Right lobe of liver (tissue), 6 donors: ENCODE data around the gene NEO1. TPM values are rescaled to one million over a fixed set of nuclear protein-coding genes. Genes with fewer than 3 reads are reported as not detected.

Experiments used
- ATAC-seq, 4 donors: fragments of 200-7000 bp; cut with Tn5 transposase; one replicate each; pipeline ENCODE4 v1.9.1; 2020; ENCODE audit warnings: mild to moderate bottlenecking in 4 of 4, moderate library complexity in 4 of 4
- DNase-seq, 3 donors: peaks; one replicate each; pipeline ENCODE4 v3.0.0-alpha.2; 2020
- H3K27ac ChIP-seq, 3 donors: fragments of 200-600 bp; one replicate each; pipeline ENCODE4 v1.8.0; 2022
- H3K27me3 ChIP-seq, 2 donors: fragments of 200-600 bp; one replicate each; pipeline ENCODE4 v1.8.0; 2022
- H3K36me3 ChIP-seq, 4 donors: fragments of 200-600 bp; sonication (generic) in 1 of 4; one replicate each; pipeline versions ENCODE4 v1.5.1 to v1.8.0; 2017 to 2022; ENCODE audit warnings: control low read depth in 1 of 4
- H3K4me1 ChIP-seq, 4 donors: fragments of 200-600 bp; sonication (generic) in 1 of 4; one replicate each; pipeline versions ENCODE4 v1.5.1 to v1.8.0; 2017 to 2022; ENCODE audit warnings: control low read depth in 1 of 4
- H3K4me3 ChIP-seq, 3 donors: fragments of 200-600 bp; one replicate each; pipeline ENCODE4 v1.8.0; 2022
- H3K9me3 ChIP-seq, 4 donors: fragments of 200-600 bp; sonication (generic) in 1 of 4; one replicate each; pipeline versions ENCODE4 v1.5.1 to v1.8.0; 2017 to 2022; ENCODE audit warnings: control low read depth in 1 of 4
- POLR2A ChIP-seq: fragments of 450-650 bp; IDR thresholded peaks from one replicate; pipeline ENCODE4 v1.6.1; 2017; ENCODE audit warnings: antibody characterized with exemption, mild to moderate bottlenecking
- WGBS: methylation state at CpG from one replicate; pipeline ENCODE4 v1.1.6; 2018; ENCODE audit warnings: low coverage, low lambda C conversion rate; ENCODE audit not compliant: insufficient coverage; ENCODE audit errors: missing lambda C conversion rate; 5-methylcytosine and 5-hydroxymethylcytosine counted together
- intact Hi-C, 2 donors: fragments of 100-400 bp; cut with DNase I; formaldehyde crosslinking; loops; one replicate each; pipeline versions ENCODE4 v1.11.2 to v1.14.1; 2022
- total RNA-seq, 6 experiments: library from RNA; depleted of rRNA in 2 of 6; stranded (reverse); fragments of >200 nt in 2 of 6; fragmentation: NEBNext Ultra II Directional in 3 of 6; extraction: Animal tissue kit (Norgen Biotek cat#: 25700) in 3 of 6; gene quantifications; one replicate each; pipeline versions ENCODE4 v1.1.0 to v1.2.4, GENCODE V29; 2016 to 2023
- TF ChIP-seq, protein P1 (sequence below), 4 donors: fragments of 200-600 bp in 3 of 4; fragments of 450-650 bp in 1 of 4; IDR thresholded peaks; one replicate each; pipeline versions ENCODE4 v1.5.1 to v1.8.0; 2016 to 2022; ENCODE audit warnings: antibody characterized with exemption in 4 of 4, mild to moderate bottlenecking in 2 of 4
- donor health status: DM: no; HTN: yes; CAD: no.
- donor health status: DM: no; HTN: no; CAD: no.
- donor health status: DM: no; HTN: no; CAD: no.
- donor health status: DM: no; HTN: yes; CAD: no.
- donor health status: DM: no; HTN: yes; CAD: no.

NEO1 gene
- total RNA-seq, 6 experiments from 2014 or later, result 8.3 to 13.2 (median 10.3) TPM

DNA sequence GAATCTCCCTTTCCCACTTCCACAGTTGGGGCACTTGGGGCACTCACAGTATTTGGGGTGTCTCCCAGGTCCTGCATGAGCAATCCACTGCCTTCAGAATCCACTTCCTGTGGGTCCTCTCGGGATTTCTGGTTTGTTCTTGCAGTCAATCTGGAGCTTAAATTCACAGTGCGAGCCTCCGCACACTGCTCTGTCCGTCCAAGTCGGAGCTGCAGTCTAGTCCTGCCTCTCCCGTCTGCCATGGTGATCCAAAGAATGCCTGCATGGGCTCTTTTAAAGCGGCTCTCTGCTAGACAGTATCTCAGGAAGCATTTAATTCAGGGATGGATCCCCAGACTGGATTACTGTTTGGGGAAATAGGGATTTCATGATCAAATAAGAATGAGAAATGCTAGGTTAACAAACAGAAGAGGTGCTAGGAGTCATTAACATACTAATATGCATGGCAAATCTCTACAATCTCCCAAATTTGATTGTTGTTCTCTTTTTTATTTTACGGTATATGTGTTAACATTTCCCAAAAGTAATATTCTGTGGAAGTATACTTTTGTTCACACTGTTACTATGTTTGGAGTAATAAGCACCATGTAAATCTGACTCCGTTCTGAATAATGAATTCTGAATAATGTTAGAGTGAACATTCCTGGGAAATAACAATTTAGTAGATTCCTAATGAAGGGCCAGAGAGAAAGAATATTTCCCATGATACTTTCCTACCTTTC is 174.0 kb downstream of the NEO1 start:
- Histone ChIP-seq H3K9me3 (no peaks in the 10 kb centered on the region), H3K4me3 (no peak overlapping the region), H3K27ac (no peak overlapping the region), H3K4me1 (no peaks in the 10 kb centered on the region), H3K36me3 (no peaks in the 10 kb centered on the region), H3K27me3 (no peaks in the 10 kb centered on the region)
- no peak for DNase-seq
- intact Hi-C loops, result no loop called here
- TF ChIP-seq POLR2A, result no peak
- TF ChIP-seq, protein P1, sequence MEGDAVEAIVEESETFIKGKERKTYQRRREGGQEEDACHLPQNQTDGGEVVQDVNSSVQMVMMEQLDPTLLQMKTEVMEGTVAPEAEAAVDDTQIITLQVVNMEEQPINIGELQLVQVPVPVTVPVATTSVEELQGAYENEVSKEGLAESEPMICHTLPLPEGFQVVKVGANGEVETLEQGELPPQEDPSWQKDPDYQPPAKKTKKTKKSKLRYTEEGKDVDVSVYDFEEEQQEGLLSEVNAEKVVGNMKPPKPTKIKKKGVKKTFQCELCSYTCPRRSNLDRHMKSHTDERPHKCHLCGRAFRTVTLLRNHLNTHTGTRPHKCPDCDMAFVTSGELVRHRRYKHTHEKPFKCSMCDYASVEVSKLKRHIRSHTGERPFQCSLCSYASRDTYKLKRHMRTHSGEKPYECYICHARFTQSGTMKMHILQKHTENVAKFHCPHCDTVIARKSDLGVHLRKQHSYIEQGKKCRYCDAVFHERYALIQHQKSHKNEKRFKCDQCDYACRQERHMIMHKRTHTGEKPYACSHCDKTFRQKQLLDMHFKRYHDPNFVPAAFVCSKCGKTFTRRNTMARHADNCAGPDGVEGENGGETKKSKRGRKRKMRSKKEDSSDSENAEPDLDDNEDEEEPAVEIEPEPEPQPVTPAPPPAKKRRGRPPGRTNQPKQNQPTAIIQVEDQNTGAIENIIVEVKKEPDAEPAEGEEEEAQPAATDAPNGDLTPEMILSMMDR (IDR thresholded peaks at IDR 0.05), result no peak
- 69% methylated on average over 6 of the region's 9 CpGs for WGBS
- no peak for ATAC-seq

DNA sequence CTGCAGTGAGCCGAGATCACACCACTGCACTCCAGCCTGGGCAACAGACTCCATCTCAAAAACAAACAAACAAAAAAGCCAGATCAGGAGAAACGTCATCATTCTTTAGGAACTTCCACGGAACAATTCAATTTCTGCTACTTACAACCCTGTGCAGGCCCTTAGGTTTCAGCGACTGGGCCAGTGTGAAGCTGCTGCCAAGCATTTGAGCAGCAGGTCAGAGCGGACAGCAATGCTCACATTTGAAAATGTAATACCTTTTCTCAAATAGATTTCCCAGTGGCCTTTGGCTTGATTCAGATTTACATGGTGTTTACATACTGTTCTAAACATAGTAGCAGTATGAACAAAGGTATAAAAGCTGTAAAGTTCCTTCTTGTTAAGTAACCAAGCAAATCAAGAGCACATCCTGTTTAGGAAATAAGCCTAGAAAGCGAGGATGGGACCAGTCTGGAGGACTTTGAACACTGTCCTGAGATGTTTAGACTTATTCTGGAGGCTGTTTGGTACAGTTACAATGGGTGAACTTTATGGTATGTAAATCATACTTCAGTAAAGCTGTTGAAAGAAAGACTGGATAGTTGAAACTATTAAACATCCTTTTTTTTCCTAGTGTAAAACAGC is 175.3 kb downstream of the NEO1 start:
- no peak overlapping the region for H3K27ac ChIP-seq
- WGBS, result 72% methylated on average over 5 of the region's 6 CpGs
- no peaks in the 10 kb centered on the region for H3K4me1 ChIP-seq
- ATAC-seq (no peak), DNase-seq (no peak)
- H3K36me3 ChIP-seq, result no peaks in the 10 kb centered on the region
- no peak overlapping the region for H3K4me3 ChIP-seq
- H3K9me3 ChIP-seq, result no peaks in the 10 kb centered on the region
- intact Hi-C loops, result no loop called here
- H3K27me3 ChIP-seq, result no peaks in the 10 kb centered on the region
- no peak for TF ChIP-seq POLR2A

DNA sequence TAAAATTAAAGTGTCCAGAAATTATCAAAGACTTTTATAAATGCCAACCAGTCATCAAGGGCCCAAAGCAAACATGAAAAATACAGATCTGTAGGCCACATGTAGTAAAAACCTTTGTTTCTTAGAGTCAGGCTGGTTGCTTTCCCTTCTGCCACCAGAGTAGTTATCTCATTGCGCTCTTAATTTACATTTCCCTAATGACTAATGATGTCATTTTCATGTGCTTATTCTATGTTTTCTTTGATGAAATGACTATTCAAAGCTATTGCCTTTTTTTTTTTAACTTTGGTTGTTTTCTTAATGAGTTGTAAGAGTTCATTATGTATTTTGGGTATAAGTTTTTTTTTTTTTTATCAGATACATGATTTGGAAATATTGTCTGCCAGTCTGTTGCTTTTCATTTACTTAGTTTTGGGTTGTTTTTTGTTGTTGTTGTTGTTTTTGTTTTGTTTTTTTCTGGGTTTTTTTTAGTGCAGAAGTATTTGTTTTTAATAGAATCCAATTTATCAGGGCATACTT is 175.9 kb downstream of the NEO1 start:
- Histone ChIP-seq H3K9me3 (no peaks in the 10 kb centered on the region), H3K27me3 (no peaks in the 10 kb centered on the region), H3K27ac (no peak overlapping the region), H3K4me3 (no peak overlapping the region), H3K36me3 (no peaks in the 10 kb centered on the region), H3K4me1 (no peaks in the 10 kb centered on the region)
- 100% methylated on average over 1 of the region's 1 CpG for WGBS
- DNase-seq (no peak), ATAC-seq (no peak)
- no peak for TF ChIP-seq POLR2A
- TF ChIP-seq, protein P1 (IDR thresholded peaks at IDR 0.05), result no peak
- intact Hi-C loops, result no loop called here

DNA sequence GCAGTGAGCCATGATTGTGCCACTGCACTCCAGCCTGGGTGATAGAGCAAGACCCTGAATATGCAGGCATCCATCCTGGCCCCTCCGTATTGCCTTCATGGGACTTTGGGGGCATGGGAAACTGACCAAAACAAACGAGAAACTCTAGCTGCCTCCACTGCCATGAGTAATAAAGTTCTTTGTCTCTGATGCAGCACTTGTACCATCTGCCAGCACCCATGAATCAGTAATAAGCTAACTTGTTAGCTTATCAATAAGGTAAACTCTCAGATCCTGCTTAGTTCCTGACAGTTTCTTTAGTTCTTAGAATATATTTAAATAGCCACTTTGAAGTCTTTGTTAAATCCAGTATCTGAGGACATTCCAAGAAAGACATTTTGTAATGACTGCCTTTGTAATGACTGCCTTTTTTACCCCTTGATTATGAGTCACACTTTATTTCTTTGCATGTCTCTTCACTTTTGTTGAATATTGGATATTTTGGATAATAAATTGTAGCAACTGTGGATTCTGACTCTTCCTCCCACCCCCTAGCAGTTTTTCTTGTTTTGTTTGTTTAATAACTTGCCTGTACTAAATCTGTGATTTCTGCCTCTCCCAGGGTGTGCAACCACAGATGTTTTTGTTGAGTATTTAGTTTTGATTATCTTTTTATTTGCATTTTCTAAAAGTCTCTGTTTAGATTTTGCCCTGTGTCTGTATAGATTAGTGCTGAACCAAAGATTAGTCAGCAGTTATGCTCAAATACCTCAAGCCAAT is 179.6 kb downstream of the NEO1 start:
- TF ChIP-seq POLR2A, result no peak
- TF ChIP-seq, protein P1 (IDR thresholded peaks at IDR 0.05), result no peak
- Histone ChIP-seq H3K27me3 (no peaks in the 10 kb centered on the region), H3K4me1 (no peaks in the 10 kb centered on the region), H3K9me3 (no peaks in the 10 kb centered on the region), H3K36me3 (no peaks in the 10 kb centered on the region), H3K27ac (no peak overlapping the region), H3K4me3 (no peak overlapping the region)
- ATAC-seq, result no peak
- intact Hi-C loops, result no loop called here
- WGBS, result 65% methylated on average over 2 of the region's 2 CpGs
- DNase-seq, result no peak
